IMR-90 (cell line): ENCODE measurements around the gene LTBP2. TPM values are rescaled to one million over a fixed set of nuclear protein-coding genes. Genes with fewer than 3 reads are reported as not detected.

Experiments
- ATAC-seq: fragments of 200-7000 bp; cut with Tn5 transposase; 2 replicates; pipeline ENCODE4 v1.9.1; 2020; ENCODE audit warnings: low read depth, mild to moderate bottlenecking, moderate library complexity
- BruUV-seq: library from RNA; stranded (reverse); fragments of 400-500 nt; replicated peaks from 2 replicates; lab custom pipeline; 2021; lab: Mats Ljungman, UMichigan
- CTCF ChIA-PET: fragments of 300-600 bp; formaldehyde crosslinking; extraction: SDS; loops from one replicate; lab custom pipeline; 2021; ENCODE audit warnings: antibody characterized with exemption; lab: Yijun Ruan, JAX
- POLR2A ChIA-PET: fragments of 300-600 bp; sonication (Branson Sonifier 250); formaldehyde crosslinking; loops from one replicate; lab custom pipeline; 2022; ENCODE audit warnings: antibody characterized with exemption; ENCODE audit not compliant: unreplicated experiment; lab: Charles Lee
- DNase-seq: peaks from one replicate; pipeline ENCODE4 v3.0.0; 2013
- H2AFZ ChIP-seq: replicated peaks from 2 replicates; pipeline ENCODE3; 2013; ENCODE audit warnings: low read length, mild to moderate bottlenecking; ENCODE audit not compliant: poor library complexity
- H2AK5ac ChIP-seq: 2 replicates; pipeline ENCODE4 v1.6.1; 2013; ENCODE audit warnings: low read depth, low read length, inconsistent platforms
- H2AK9ac ChIP-seq: replicated peaks from 2 replicates; pipeline ENCODE3; 2013; ENCODE audit warnings: mild to moderate bottlenecking, low read depth, low read length, moderate library complexity; ENCODE audit not compliant: poor library complexity
- H2BK120ac ChIP-seq: 2 replicates; pipeline ENCODE4 v1.6.1; 2013; ENCODE audit warnings: low read depth, low read length, inconsistent platforms
- H2BK15ac ChIP-seq: 3 replicates; pipeline ENCODE4 v1.6.1; 2013; ENCODE audit warnings: low read depth, low read length, inconsistent platforms
- H2BK20ac ChIP-seq: 2 replicates; pipeline ENCODE4 v1.6.1; 2013; ENCODE audit warnings: low read depth, mild to moderate bottlenecking, inconsistent platforms, low read length, moderate library complexity
- H2BK5ac ChIP-seq: 2 replicates; pipeline ENCODE4 v1.6.1; 2013; ENCODE audit warnings: mild to moderate bottlenecking, low read depth, low read length, inconsistent platforms; ENCODE audit not compliant: poor library complexity, severe bottlenecking
- H3K14ac ChIP-seq: replicated peaks from 2 replicates; pipeline ENCODE4 v1.6.1; 2013; ENCODE audit warnings: low read depth, low read length, inconsistent platforms
- H3K18ac ChIP-seq: 2 replicates; pipeline ENCODE4 v1.6.1; 2013; ENCODE audit warnings: low read depth, low read length, control low read depth
- H3K23ac ChIP-seq: 2 replicates; pipeline ENCODE4 v1.6.1; 2013; ENCODE audit warnings: low read depth, low read length, inconsistent platforms
- H3K27ac ChIP-seq: 2 replicates; pipeline ENCODE4 v1.5.1; 2013; ENCODE audit warnings: mild to moderate bottlenecking, control low read depth, low read length; ENCODE audit not compliant: insufficient read depth
- H3K27me3 ChIP-seq: 2 replicates; pipeline ENCODE4 v1.6.1; 2013; ENCODE audit warnings: low read length; ENCODE audit not compliant: control insufficient read depth, insufficient read depth
- H3K36me3 ChIP-seq: 2 replicates; pipeline ENCODE4 v1.6.1; 2013; ENCODE audit warnings: low read length, mixed read lengths; ENCODE audit not compliant: control insufficient read depth, insufficient read depth
- H3K4ac ChIP-seq: 2 replicates; pipeline ENCODE4 v1.6.1; 2013; ENCODE audit warnings: low read depth, low read length, inconsistent platforms
- H3K4me1 ChIP-seq: 2 replicates; pipeline ENCODE4 v1.6.1; 2013; ENCODE audit warnings: low read length, mixed read lengths; ENCODE audit not compliant: control insufficient read depth, insufficient read depth
- H3K4me2 ChIP-seq: 2 replicates; pipeline ENCODE4 v1.6.1; 2013; ENCODE audit warnings: low read depth, mild to moderate bottlenecking, control low read depth, low read length, moderate library complexity
- H3K4me3 ChIP-seq: 2 replicates; pipeline ENCODE4 v1.5.1; 2013; ENCODE audit warnings: low read depth, mild to moderate bottlenecking, control low read depth, low read length, moderate library complexity; ENCODE audit not compliant: insufficient read depth
- H3K56ac ChIP-seq: 2 replicates; pipeline ENCODE4 v1.6.1; 2013; ENCODE audit warnings: low read length, inconsistent platforms; ENCODE audit not compliant: insufficient read depth; ENCODE audit errors: extremely low read depth
- H3K79me1 ChIP-seq, 2 experiments: 2 replicates each; pipeline ENCODE4 v1.6.1; 2013; ENCODE audit warnings: low read length in 2 of 2, inconsistent platforms in 1 of 2, low read depth in 1 of 2
- H3K9ac ChIP-seq: 2 replicates; pipeline ENCODE4 v1.6.1; 2013; ENCODE audit warnings: low read depth, low read length, control low read depth
- H3K9me1 ChIP-seq: 2 replicates; pipeline ENCODE4 v1.6.1; 2013; ENCODE audit warnings: low read length, inconsistent platforms; ENCODE audit not compliant: insufficient read depth
- H3K9me3 ChIP-seq: 2 replicates; pipeline ENCODE4 v1.6.1; 2013; ENCODE audit warnings: low read length; ENCODE audit not compliant: control insufficient read depth, insufficient read depth
- H4K20me1 ChIP-seq: 2 replicates; pipeline ENCODE4 v1.6.1; 2013; ENCODE audit warnings: low read length, inconsistent platforms; ENCODE audit not compliant: insufficient read depth
- H4K5ac ChIP-seq: 2 replicates; pipeline ENCODE4 v1.6.1; 2013; ENCODE audit warnings: mild to moderate bottlenecking, low read depth, low read length, control low read depth
- H4K8ac ChIP-seq, 2 experiments: 2 replicates each; pipeline ENCODE4 v1.6.1; 2013; ENCODE audit warnings: low read depth in 2 of 2, low read length in 2 of 2, control low read depth in 1 of 2, inconsistent platforms in 1 of 2
- H4K91ac ChIP-seq: 2 replicates; pipeline ENCODE4 v1.6.1; 2013; ENCODE audit warnings: low read depth, low read length, inconsistent platforms; ENCODE audit not compliant: insufficient read depth
- CHD1 ChIP-seq: IDR thresholded peaks from 2 replicates; pipeline ENCODE4 v1.6.1; 2012; ENCODE audit warnings: low read depth, low read length, improper control_type of control experiment
- MAFK ChIP-seq: IDR thresholded peaks from 2 replicates; pipeline ENCODE4 v1.6.1; 2012; ENCODE audit warnings: low read depth, low read length, improper control_type of control experiment
- POLR2A ChIP-seq: IDR thresholded peaks from 2 replicates; pipeline ENCODE4 v1.6.1; 2012; ENCODE audit warnings: mild to moderate bottlenecking, low read depth, low read length
- RFX5 ChIP-seq: IDR thresholded peaks from 2 replicates; pipeline ENCODE4 v1.8.0; 2012; ENCODE audit warnings: low read depth, mild to moderate bottlenecking, low read length, moderate library complexity
- WGBS, 2 experiments: methylation state at CpG; one replicate each; pipeline versions ENCODE4 v1.1.5 to v1.1.7; 2013; ENCODE audit warnings: missing lambda C conversion rate in 2 of 2; ENCODE audit not compliant: insufficient read length in 1 of 2; ENCODE audit errors: extremely low coverage in 2 of 2; 5-methylcytosine and 5-hydroxymethylcytosine counted together
- dilution Hi-C: fragments of 300-500 bp; cut with HindIII; formaldehyde crosslinking; loops from one replicate; pipeline ENCODE4 v1.14.3; 2018; ENCODE audit warnings: low sequenced_read_pairs; ENCODE audit not compliant: unreplicated experiment
- in situ Hi-C: fragments of 300-500 bp; cut with MboI; formaldehyde crosslinking; loops from 3 replicates; pipeline ENCODE4 v1.14.3; 2019; ENCODE audit warnings: low sequenced_read_pairs, inconsistent platforms, mixed read lengths
- intact Hi-C: fragments of 100-400 bp; cut with micrococcal nuclease; formaldehyde crosslinking; loops from 2 replicates; pipeline ENCODE4 v1.10.0; 2022
- polyA plus RNA-seq, 3 experiments: library from polyadenylated mRNA; depleted of rRNA; stranded (reverse); fragments of >200 nt; gene quantifications; 2 replicates each; pipeline ENCODE4 v1.2.3, GENCODE V29; 2012; ENCODE audit warnings: low replicate concordance in 1 of 3
- total RNA-seq: library from RNA; depleted of rRNA; stranded (reverse); fragments of >200 nt; gene quantifications from 2 replicates; pipeline ENCODE4 v1.2.3, GENCODE V29; 2012

Gene LTBP2
- total and polyA plus RNA-seq, 2 of the 4 experiments (the other 2 are of a cell fraction), result 23.8 to 79.3 TPM

GRCh38 chr14:74649673-74650072 lies 37.6 kb upstream of the LTBP2 start:
- peak overlapping the region; percentile 45; the same call in 1 of the 3 replicates for H2BK15ac ChIP-seq
- H3K14ac ChIP-seq, result peak overlapping the region; percentile 82
- H4K5ac ChIP-seq, result no peak overlapping the region
- peaks cover 52% of the 10 kb centered on the region for H3K9me1 ChIP-seq
- ChIA-PET CTCF (interaction anchor here (1.4 kb wide), 1 partner anchor 38 kb away, joined by 3 read pairs; the partner anchor contains the start of gene LTBP2), POLR2A (no interaction called here)
- no peaks in the 10 kb centered on the region for H3K27me3 ChIP-seq
- no TSS peak for BruUV-seq
- no peaks in the 10 kb centered on the region for H3K9me3 ChIP-seq
- H3K18ac ChIP-seq, result peak overlapping the region; percentile 34; the same call in 1 of the 2 replicates
- H3K4me2 ChIP-seq, result no peak overlapping the region
- no CpG with 5 or more reads among the region's 2 CpGs for WGBS, 2 experiments
- peak overlapping the region; percentile 35; the same call in 1 of the 2 replicates for H3K23ac ChIP-seq
- peaks cover 9 to 26% of the 10 kb centered on the region in 2 experiments; a peak in 3 of 4 replicates for H3K79me1 ChIP-seq
- TF ChIP-seq POLR2A, result no peak
- no peak for TF ChIP-seq MAFK
- no peak for TF ChIP-seq CHD1
- no peak for TF ChIP-seq RFX5
- H3K9ac ChIP-seq, result no peak overlapping the region
- no peak for DNase-seq
- no peak overlapping the region for H3K27ac ChIP-seq
- H4K8ac ChIP-seq, result peak overlapping the region in 1 of 2 experiments; percentile 57; a peak in 2 of 4 replicates
- H4K91ac ChIP-seq, result peak overlapping the region; percentile 8; the same call in 1 of the 2 replicates
- in situ Hi-C loops, result no loop called here
- no peaks in the 10 kb centered on the region for H3K36me3 ChIP-seq
- H2BK120ac ChIP-seq, result peak overlapping the region; percentile 44
- dilution Hi-C loops, result no loop called here
- H3K56ac ChIP-seq, result no peak overlapping the region
- H3K4me1 ChIP-seq, result peaks cover 40% of the 10 kb centered on the region
- H2BK5ac ChIP-seq, result no peak overlapping the region
- no peak overlapping the region for H2AK9ac ChIP-seq
- peak overlapping the region; percentile 64; the same call in 1 of the 2 replicates for H2AK5ac ChIP-seq
- intact Hi-C loops, result no loop called here
- H3K4ac ChIP-seq, result peak overlapping the region; percentile 78
- peak overlapping the region; percentile 41 for H2BK20ac ChIP-seq
- peak; percentile 50 for ATAC-seq
- H4K20me1 ChIP-seq, result no peaks in the 10 kb centered on the region
- H2AFZ ChIP-seq, result peak overlapping the region; percentile 11
- H3K4me3 ChIP-seq, result no peak overlapping the region
